NCI-H2196 (cell line): ENCODE measurements around the gene CNTNAP2.
"Not testable (repeated sequence)": the region's sequence is repeated elsewhere in the genome, so short reads cannot be mapped to it uniquely, and the experiment has no call there.

Source experiments
- DNase-seq: peaks from one replicate; lab custom pipeline; 2025; ENCODE audit not compliant: unreplicated experiment; lab: John Stamatoyannopoulos, UW

The CNTNAP2 gene

GRCh38 chr7:147801762-147802161, 1685.2 kb downstream of the CNTNAP2 start:
- not testable (repeated sequence) for DNase-seq

DNA sequence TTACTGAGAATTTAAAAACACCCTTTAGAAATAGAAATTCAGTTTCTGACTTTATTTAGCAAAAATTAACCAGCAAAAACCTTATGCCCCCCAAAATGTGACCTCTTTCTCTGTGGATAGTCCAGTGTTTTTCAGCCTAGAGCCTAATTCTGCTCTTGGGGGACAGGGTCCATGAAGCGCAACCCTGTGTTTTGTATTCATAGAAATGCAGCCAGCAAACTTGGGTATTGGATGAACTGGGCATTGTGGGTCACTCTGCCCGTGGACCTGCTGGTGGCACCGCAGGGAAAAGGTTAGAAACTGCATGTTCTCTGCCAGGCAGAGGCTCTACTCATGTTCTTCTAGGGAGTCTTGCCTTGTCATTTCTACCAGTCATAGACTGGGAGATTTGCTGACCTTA, 1686.5 kb downstream of the CNTNAP2 start:
- DNase-seq: no peak

GRCh38 chr7:147803606-147804005, 1687.0 kb downstream of the CNTNAP2 start:
- no peak for DNase-seq

GRCh38 chr7:147804032-147804431, 1687.4 kb downstream of the CNTNAP2 start:
- DNase-seq: no peak

GRCh38 chr7:147805996-147806576, 1689.5 kb downstream of the CNTNAP2 start:
- no peak for DNase-seq

DNA sequence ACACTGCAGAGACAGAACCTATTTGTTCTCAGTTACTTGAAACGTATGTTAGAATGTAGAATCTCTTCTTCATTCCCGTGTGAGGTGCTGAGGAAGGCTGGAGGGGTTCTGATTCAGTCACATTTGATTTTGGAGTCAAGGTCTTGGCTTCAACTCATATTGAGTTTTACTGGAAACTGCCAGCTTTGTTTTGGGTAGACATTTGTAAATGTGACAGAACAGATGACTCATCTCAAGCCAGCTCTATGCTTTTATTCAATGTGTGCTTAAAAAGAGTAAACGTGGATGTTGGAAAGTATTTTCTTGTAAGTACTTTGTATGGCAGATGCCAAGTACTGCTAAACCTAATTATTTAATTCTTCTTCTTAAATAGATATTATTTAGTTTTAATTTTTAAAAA, 1693.2 kb downstream of the CNTNAP2 start:
- no peak for DNase-seq

- DNase-seq: no peak
These were observed 1693.7 kb downstream of the CNTNAP2 start for GRCh38 chr7:147810269-147810668.

- DNase-seq: no peak
These were observed 1695.3 kb downstream of the CNTNAP2 start for GRCh38 chr7:147811923-147812322.

DNA sequence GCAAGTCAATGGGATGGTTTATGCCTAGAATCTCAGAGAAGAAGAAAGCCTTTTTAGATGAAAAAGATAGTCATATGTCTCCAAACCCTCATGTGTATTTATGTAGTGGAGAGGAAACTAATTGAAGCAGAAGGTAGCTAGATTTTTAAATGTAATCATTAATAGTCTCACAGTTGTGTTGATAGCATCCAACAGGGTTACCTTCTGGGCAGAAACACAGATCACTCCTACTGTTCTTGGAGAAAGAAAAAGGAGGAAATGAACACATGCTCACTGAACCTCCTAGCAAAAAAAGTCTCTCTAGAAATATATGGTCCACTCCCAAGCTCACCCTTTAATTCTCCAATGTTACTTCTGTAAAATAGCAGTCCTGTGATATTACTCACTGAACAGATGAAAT, 1696.7 kb downstream of the CNTNAP2 start:
- no peak for DNase-seq

- DNase-seq: no peak
These were observed 1701.7 kb downstream of the CNTNAP2 start for GRCh38 chr7:147818317-147818716.

GRCh38 chr7:147824671-147825070, 1708.1 kb downstream of the CNTNAP2 start:
- DNase-seq: no peak

DNA sequence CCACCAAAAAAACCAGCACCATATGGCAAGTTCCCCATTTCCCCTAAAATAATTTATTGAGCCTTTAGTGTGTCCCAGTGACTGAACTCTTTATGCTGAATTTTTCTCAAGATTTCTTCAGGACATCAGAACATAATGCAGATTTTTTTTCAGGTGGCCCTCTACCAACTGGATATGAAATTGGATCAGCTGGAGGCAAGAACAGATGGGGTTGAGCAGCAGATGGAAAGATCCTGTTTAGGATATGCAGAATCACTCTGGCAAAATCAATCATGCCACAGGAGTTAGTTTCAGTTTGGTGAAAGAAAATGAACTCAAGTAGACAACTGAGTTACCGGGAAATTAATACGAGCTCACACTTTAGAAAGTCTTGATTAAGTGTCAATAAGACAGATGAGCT, 1712.4 kb downstream of the CNTNAP2 start:
- DNase-seq: no peak

GRCh38 chr7:147833557-147833956, 1717.0 kb downstream of the CNTNAP2 start:
- DNase-seq: no peak

DNA sequence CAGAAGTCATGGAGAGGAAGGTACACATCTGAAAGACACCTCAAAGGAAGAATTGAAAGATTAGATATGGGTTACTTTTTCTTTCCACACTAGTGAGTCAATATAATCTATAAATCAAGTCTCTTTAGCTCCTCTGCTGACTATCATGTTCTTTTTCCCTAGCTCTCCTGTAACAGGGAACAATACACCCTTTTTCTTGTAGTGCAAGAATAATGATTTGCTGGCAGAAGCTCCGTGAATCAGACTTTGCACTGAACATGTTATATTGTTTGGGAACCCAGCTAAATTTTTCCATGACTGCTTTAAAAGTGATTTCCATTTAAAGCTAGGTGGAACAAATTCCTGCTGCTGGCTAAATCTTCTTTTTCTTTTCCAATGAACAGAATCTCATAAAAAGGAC, 1717.4 kb downstream of the CNTNAP2 start:
- DNase-seq: no peak

DNA sequence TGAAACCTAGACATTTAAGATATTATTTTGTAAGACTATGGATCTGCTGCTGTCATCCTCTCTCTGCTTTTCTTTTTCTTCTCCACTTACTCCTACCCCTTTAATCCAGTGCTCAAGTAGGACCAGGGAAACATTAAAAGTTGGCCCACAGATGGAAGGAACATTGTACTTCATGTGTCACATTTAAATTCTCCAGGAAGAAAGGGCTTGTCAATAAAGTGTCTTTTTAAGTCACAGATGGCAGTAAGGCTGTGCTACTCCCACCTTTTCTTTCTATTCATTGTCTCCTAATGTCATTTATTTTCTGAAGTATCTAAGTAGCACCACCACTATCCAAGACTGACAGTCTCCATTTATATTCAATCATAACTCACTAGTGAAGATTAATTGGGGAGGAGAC, 1736.2 kb downstream of the CNTNAP2 start:
- no peak for DNase-seq

DNA sequence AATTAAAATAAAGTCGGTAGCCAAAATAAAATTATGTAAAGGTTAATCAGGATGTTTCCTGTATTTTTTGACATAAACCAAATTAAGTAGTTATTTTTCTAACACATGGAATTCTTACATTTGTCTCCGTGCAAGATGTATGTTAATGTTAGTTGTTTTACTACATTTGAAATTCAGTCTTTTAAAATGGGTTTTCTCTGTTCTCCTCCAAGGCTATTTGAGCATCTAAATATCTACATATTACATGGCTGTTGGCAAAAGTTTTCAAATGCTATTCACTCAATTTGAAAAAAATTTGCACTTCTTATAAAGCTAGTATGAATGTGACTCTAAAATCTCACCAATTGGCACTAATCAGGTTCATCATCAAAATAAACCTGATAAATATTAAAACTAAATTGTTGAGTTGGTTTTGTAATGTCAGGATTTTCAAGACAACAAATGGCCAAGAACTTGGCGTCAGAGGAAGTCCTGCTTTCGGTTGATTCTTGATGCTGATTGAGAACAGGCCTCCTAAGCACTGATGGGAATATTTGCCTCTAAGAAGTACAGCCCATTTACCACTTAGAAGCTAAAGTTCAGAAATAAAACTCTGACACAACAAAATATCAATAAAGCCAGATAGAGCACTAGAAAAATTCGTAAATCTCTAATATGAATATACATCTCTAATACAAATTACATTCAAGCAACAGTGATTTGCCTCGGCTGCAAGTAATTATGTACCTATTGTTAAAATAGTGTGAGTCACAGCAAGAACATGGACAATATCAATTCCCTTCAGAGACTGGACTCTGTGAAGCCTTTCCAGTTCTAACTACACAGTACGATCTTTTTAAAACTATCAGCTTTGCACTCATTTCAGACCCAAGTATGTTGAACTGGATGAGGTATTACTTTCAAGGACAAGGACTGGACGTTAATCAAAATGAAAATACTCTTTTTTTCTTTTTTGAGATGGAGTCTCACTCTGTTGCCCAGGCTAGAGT, 1740.8 kb downstream of the CNTNAP2 start:
- DNase-seq: no peak

DNA sequence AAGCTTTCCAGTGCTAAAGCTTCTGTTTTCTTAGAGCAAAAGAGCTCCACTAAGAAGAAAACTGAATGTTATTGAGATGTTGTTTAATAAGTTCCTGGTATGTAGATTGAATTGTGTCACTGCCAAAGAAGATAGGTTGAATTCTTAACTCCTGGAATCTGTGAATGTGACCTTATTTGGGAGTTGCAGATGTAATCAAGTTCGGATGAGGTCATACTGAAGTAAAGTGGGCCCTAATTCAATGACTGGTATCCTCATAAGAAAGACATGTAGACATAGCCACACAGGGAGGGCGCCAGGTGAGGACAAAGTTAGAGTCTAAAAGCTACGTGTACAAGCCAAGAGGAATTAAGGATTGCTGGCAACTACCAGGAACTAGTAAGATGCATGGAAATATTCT, 1741.8 kb downstream of the CNTNAP2 start:
- no peak for DNase-seq

DNA sequence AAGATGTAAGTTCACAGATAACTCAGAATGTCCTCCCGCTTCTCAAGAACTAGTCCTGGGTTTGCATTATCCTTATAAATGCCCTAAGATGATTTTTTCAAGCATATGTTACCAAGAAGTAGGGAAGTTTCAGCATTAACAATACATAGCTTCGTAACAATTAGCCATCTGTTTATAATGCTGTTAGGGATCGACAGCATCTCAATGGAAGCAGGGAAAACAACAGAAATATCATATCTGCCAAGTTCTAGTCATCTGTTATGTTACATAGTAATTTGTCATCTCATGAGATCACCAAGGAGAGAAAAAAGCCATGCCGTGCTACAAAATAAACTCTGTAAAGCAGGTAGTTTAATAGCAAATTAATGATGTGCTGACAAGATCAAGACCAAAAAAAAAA, 1742.4 kb downstream of the CNTNAP2 start:
- no peak for DNase-seq

DNA sequence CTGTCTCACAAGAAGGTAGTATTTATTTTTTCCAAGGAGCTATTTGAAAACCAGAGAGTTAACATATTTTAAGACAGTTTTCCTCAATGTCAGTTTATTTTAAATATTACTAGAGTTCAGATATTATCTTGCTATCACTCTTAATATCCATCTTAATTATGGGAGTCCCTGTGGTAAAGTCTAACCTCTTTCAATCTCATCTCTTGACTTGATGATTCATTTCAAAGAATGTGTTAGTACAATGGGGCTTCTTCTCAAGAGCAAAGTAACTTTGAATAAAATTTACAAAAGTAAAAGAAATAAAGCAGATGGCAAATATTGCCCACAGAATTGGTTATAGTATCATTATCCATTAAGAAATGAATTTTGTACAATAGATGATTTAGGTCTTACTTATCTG, 1742.9 kb downstream of the CNTNAP2 start:
- DNase-seq: no peak

- peak; percentile 30 for DNase-seq
These were observed 1744.6 kb downstream of the CNTNAP2 start for GRCh38 chr7:147861058-147861716.

DNA sequence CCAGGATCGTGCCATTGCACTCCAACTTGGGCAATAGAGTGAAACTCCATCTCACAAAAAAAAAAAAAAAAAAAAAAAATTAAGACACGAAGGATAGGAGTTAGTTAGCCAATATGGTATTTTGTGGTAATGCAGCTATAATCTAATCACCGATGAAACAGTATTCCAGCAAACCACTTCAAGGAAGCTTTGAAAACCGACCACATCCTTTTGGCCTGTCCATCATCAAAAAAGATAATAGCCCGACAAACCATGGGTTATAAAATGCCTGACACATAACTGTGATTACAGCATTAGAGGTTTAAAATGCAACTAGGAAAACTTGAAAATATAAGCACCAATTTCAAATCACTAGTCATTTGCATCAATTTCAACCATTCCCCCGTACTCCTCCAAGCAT, 1745.3 kb downstream of the CNTNAP2 start:
- no peak for DNase-seq

GRCh38 chr7:147869456-147869855, 1752.9 kb downstream of the CNTNAP2 start:
- no peak for DNase-seq
